Adrenal gland (tissue), 12 donors: Measurements from ENCODE around the gene ZNF91. TPM values are rescaled to one million over a fixed set of nuclear protein-coding genes. Genes with fewer than 3 reads are reported as not detected.
"Not testable (repeated sequence)": the region's sequence is repeated elsewhere in the genome, so short reads cannot be mapped to it uniquely, and the experiment has no call there.

Source experiments
- DNase-seq, 7 donors: peaks; one replicate each; pipeline ENCODE4 v3.0.0-alpha.2; 2019 to 2020
- H3K27ac ChIP-seq, 5 donors: fragments of 200-600 bp; sonication (generic) in 4 of 5; 1 replicate in 3 of 5; 2 replicates in 2 of 5; pipeline versions ENCODE4 v1.5.1 to v1.8.0; 2016 to 2020; ENCODE audit warnings: mild to moderate bottlenecking in 1 of 5
- H3K27me3 ChIP-seq: fragments of 200-600 bp; 2 replicates; pipeline ENCODE4 v1.8.0; 2021
- H3K36me3 ChIP-seq, 2 donors: fragments of 200-600 bp; replicated peaks in 1 of 2; 1 replicate in 1 of 2; 2 replicates in 1 of 2; pipeline versions ENCODE4 v1.5.1 to v1.8.0; 2018 to 2022
- H3K4me1 ChIP-seq, 2 donors: fragments of 200-600 bp; replicated peaks in 1 of 2; 1 replicate in 1 of 2; 2 replicates in 1 of 2; pipeline versions ENCODE4 v1.5.1 to v1.8.0; 2018 to 2021
- H3K4me3 ChIP-seq, 4 donors: fragments of 200-600 bp; sonication (generic) in 3 of 4; one replicate each; pipeline ENCODE4 v1.5.1; 2016 to 2018
- H3K9me3 ChIP-seq, 3 donors: fragments of 200-600 bp; sonication (generic) in 1 of 3; replicated peaks in 1 of 3; 1 replicate in 2 of 3; 2 replicates in 1 of 3; pipeline versions ENCODE4 v1.5.1 to v1.8.0; 2016 to 2021
- POLR2A ChIP-seq, 2 donors: fragments of 450-650 bp; IDR thresholded peaks; one replicate each; pipeline ENCODE4 v1.6.1; 2017; ENCODE audit warnings: antibody characterized with exemption in 2 of 2, mild to moderate bottlenecking in 2 of 2, moderate library complexity in 1 of 2
- WGBS, 4 donors: extraction: QIAGEN DNeasy Blood & Tissue Kit in 2 of 4; methylation state at CpG; one replicate each; pipeline versions ENCODE4 v1.1.5 to v1.1.7; 2013 to 2017; 5-methylcytosine and 5-hydroxymethylcytosine counted together
- intact Hi-C, 2 donors: fragments of 100-400 bp; cut with DNase I; formaldehyde crosslinking; loops; one replicate each; pipeline versions ENCODE4 v1.14.1 to v1.15.0; 2022 to 2023
- polyA plus RNA-seq, 3 donors: library from polyadenylated mRNA; stranded (reverse); fragments of 200-250 nt in 2 of 3; fragments of 350-450 nt in 1 of 3; fragmentation: Illumina TruSeq in 1 of 3; extraction: RNeasy Lipid Tissue Mini Kit (QIAGEN cat#74804) in 1 of 3; gene quantifications; one replicate each; pipeline ENCODE4 v1.2.3, GENCODE V29; 2013 to 2014
- small RNA-seq, 2 donors: library from RNA; depleted of rRNA; stranded (forward); fragments of <200 nt; gene quantifications; one replicate each; pipeline ENCODE3, GENCODE V24; 2016
- total RNA-seq, 9 donors: library from RNA; depleted of rRNA in 4 of 9; stranded (reverse); fragments of >200 nt in 4 of 9; fragments of 120-200 nt in 1 of 9; fragmentation: NEBNext Ultra II Directional in 1 of 9; extraction: Animal tissue kit (Norgen Biotek cat#: 25700) in 1 of 9; gene quantifications; one replicate each; pipeline versions ENCODE4 v1.1.0 to v1.2.4, GENCODE V29; 2013 to 2023
- TF ChIP-seq, protein P1 (sequence below), 6 experiments: fragments of 450-650 bp in 4 of 6; fragments of 200-600 bp in 2 of 6; sonication (generic) in 1 of 6; IDR thresholded peaks; 1 replicate in 5 of 6; 2 replicates in 1 of 6; pipeline versions ENCODE4 v1.5.1 to v1.8.0; 2016 to 2021; ENCODE audit warnings: antibody characterized with exemption in 6 of 6, mild to moderate bottlenecking in 2 of 6, moderate library complexity in 1 of 6
- donor health status: healthy with polysubstance abuse.
- donor health status: Bipolar disorder and iron deficiency.
- donor health status: DM: yes; HTN: yes; CAD: no.
- donor health status: DM: no; HTN: no; CAD: no.
- donor health status: DM: no; HTN: no; CAD: no.
- donor health status: DM: yes; HTN: yes; CAD: no.

The ZNF91 gene
- total and polyA plus RNA-seq, 12 donors = 12.9 to 81.1 (median 35.8) TPM

DNA sequence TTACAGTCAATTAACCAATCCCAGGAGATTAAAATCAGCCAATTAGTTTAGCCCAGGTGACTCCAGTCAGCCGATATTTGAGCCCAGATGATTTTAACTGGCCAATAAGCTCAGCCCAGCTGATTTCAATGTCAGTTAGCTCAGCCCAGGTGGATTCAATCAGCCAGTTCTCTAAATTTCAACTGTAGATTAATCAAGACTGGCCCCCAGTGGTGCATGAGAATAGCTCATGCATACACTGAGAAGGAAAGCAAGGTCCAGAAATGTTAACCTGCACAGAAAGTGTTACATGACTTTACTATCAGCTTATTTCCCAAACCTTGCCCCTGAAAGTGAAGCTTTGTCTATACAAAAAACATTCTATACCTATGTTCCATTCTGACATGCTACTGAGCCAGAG is 89.7 kb downstream of the ZNF91 start:
- intact Hi-C loops = no loop called here
- no peak overlapping the region for H3K27ac ChIP-seq
- no peaks in the 10 kb centered on the region for H3K36me3 ChIP-seq
- 70 to 88% (median 78%) methylated on average over 1 of the region's 1 CpG for WGBS, 4 donors
- H3K4me1 ChIP-seq = no peaks in the 10 kb centered on the region
- H3K4me3 ChIP-seq = no peak overlapping the region
- H3K9me3 ChIP-seq = no peaks in the 10 kb centered on the region
- no peaks in the 10 kb centered on the region for H3K27me3 ChIP-seq
- no peak for DNase-seq
- TF ChIP-seq, protein P1, sequence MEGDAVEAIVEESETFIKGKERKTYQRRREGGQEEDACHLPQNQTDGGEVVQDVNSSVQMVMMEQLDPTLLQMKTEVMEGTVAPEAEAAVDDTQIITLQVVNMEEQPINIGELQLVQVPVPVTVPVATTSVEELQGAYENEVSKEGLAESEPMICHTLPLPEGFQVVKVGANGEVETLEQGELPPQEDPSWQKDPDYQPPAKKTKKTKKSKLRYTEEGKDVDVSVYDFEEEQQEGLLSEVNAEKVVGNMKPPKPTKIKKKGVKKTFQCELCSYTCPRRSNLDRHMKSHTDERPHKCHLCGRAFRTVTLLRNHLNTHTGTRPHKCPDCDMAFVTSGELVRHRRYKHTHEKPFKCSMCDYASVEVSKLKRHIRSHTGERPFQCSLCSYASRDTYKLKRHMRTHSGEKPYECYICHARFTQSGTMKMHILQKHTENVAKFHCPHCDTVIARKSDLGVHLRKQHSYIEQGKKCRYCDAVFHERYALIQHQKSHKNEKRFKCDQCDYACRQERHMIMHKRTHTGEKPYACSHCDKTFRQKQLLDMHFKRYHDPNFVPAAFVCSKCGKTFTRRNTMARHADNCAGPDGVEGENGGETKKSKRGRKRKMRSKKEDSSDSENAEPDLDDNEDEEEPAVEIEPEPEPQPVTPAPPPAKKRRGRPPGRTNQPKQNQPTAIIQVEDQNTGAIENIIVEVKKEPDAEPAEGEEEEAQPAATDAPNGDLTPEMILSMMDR (IDR thresholded peaks at IDR 0.05) = no peak
- TF ChIP-seq POLR2A (IDR thresholded peaks at IDR 0.05) = no peak

DNA sequence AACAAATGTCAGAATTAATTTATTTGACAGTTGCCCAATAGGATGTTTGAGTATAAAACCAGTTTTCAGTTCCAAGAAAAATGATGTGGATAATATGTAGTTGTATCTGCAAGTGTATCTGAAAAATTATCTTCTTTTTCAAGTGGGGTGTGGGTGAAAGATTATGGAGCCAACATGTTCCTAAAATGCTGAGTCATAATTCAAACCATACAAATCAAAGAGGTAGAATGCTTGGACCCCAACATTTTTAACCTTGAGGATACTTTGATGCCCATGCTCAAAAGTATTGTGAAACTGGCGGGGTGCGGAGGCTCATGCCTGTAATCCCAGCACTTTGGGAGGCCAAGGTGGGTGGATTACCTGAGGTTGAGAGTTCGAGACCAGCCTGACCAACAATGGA is 91.0 kb downstream of the ZNF91 start:
- no peaks in the 10 kb centered on the region for H3K36me3 ChIP-seq
- no peak for TF ChIP-seq POLR2A (IDR thresholded peaks at IDR 0.05)
- TF ChIP-seq, protein P1 (IDR thresholded peaks at IDR 0.05) = no peak
- no peaks in the 10 kb centered on the region for H3K9me3 ChIP-seq
- H3K4me3 ChIP-seq = no peak overlapping the region
- DNase-seq = no peak
- no peaks in the 10 kb centered on the region for H3K27me3 ChIP-seq
- intact Hi-C loops = no loop called here
- WGBS, 4 donors = 82 to 92% (median 85%) methylated on average over 3 of the region's 3 CpGs
- no peaks in the 10 kb centered on the region for H3K4me1 ChIP-seq
- no peak overlapping the region for H3K27ac ChIP-seq

DNA sequence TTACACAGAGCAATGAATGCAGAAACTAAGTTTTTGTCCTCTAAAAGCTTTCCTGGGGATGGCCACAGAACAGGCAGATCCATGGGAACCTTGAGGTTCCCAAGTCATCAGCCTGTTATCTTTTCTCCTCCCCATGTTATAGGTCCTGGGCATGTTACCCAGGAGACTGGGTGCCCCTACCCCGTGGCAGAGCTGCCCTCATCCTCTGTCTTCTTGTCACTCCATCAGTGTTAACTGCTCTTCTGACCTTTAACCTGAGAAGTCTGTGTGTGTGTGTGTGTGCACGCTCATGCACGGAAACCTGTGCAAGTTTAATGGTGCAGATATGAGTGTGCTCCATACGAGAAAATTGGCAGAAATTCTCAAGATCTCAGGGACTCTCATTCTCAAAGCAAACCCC is 101.1 kb downstream of the ZNF91 start:
- Histone ChIP-seq H3K4me1 (no peaks in the 10 kb centered on the region), H3K27ac (no peak overlapping the region), H3K36me3 (no peaks in the 10 kb centered on the region), H3K27me3 (no peaks in the 10 kb centered on the region), H3K9me3 (no peaks in the 10 kb centered on the region), H3K4me3 (no peak overlapping the region)
- intact Hi-C loops = no loop called here
- no peak for TF ChIP-seq POLR2A (IDR thresholded peaks at IDR 0.05)
- TF ChIP-seq, protein P1 (IDR thresholded peaks at IDR 0.05) = no peak
- 70 to 79% (median 78%) methylated on average over 4 of the region's 4 CpGs for WGBS, 4 donors
- no peak for DNase-seq

DNA sequence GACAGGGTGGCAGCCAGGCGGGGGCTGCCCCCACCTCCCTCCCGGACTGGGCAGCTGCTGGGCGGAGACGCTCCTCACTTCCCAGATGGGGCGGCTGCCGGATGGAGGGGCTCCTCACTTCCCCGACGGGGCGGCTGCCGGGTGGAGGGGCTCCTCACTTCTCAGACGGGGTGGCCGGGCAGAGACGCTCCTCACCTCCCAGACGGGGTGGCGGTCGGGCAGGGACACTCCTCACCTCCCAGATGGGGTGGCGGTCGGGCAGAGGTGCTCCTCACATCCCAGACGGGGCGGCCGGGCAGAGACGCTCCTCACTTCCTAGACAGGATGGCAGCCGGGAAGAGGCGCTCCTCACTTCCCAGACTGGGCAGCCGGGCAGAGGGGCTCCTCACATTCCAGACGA is 105.3 kb downstream of the ZNF91 start:
- H3K27ac ChIP-seq, intact Hi-C loops, DNase-seq, H3K4me1 ChIP-seq, H3K4me3 ChIP-seq, H3K27me3 ChIP-seq, H3K36me3 ChIP-seq, H3K9me3 ChIP-seq: not testable (repeated sequence)
- 92% methylated on average over 26 of the region's 26 CpGs; no CpG with 5 or more reads in 2 of the 4 donors for WGBS, 4 donors

Small RNA genes lying within 50 kb of the gene (small RNA-seq; reads per million reads assigned to genes)
- gene VN1R91P = 0 reads per million in 2 donors

Other genes starting within 250 kb of the ZNF91 start
- 1 to 10 TPM in 6 of 9 donors, under 1 TPM in 3; 0.36 to 8.3 (median 1.8) TPM for gene ZNF724, start 145.1 kb downstream of the ZNF91 start, total RNA-seq
- gene ZNF724, start 145.1 kb downstream of the ZNF91 start, polyA plus RNA-seq = under 1 TPM; 0.07 to 0.95 (median 0.72) TPM